H4 (cell line): ENCODE measurements around the gene DOK1. TPM values are rescaled to one million over a fixed set of nuclear protein-coding genes. Genes with fewer than 3 reads are reported as not detected.

ENCODE experiments used
- DNase-seq: peaks from one replicate; pipeline ENCODE4 v3.0.0-alpha.2; 2015; ENCODE audit warnings: low spot score
- total RNA-seq: library from RNA; depleted of rRNA; stranded (reverse); fragments of >200 nt; shearing (Covaris generic); gene quantifications from 2 replicates; pipeline ENCODE4 v1.2.3, GENCODE V29; 2014; rRNA removed

Gene DOK1
- 0.84 and 2.1 TPM in 2 replicates for total RNA-seq

GRCh38 chr2:74553892-74554819, at the start of gene DOK1, which contains the start of gene LOXL3:
Gene DOK1, plus strand, starts transcription at chr2:74554720. Its CDS starts 35 bp downstream, at chr2:74554755.
Gene LOXL3, minus strand, starts transcription at chr2:74553942. Its CDS starts 1,308 bp downstream, at chr2:74552634.
- peak; percentile 88 for DNase-seq

- no peak for DNase-seq
Measured at GRCh38 chr2:74505448-74506246, 48.9 kb upstream of the DOK1 start.

- DNase-seq: peak; percentile 96
Measured at GRCh38 chr2:74507145-74507925, 47.2 kb upstream of the DOK1 start, which contains the start of gene PCGF1. Gene PCGF1, minus strand, starts transcription at chr2:74507695. Its CDS starts 27 bp downstream, at chr2:74507668.

- DNase-seq: no peak
Measured at GRCh38 chr2:74507926-74508520, 46.5 kb upstream of the DOK1 start.

GRCh38 chr2:74510272-74510671, 44.2 kb upstream of the DOK1 start:
- DNase-seq: no peak

- no peak for DNase-seq
Measured at GRCh38 chr2:74511104-74511989, 43.2 kb upstream of the DOK1 start.

GRCh38 chr2:74512744-74513604, 41.5 kb upstream of the DOK1 start:
- no peak for DNase-seq

- no peak for DNase-seq
Measured at GRCh38 chr2:74513605-74514367, 40.7 kb upstream of the DOK1 start.

- DNase-seq: no peak
Measured at GRCh38 chr2:74514368-74515270, 39.9 kb upstream of the DOK1 start, which contains the start of gene TLX2. Gene TLX2, plus strand, starts transcription at chr2:74514450. Its CDS starts 357 bp downstream, at chr2:74514807.

GRCh38 chr2:74515271-74515980, 39.1 kb upstream of the DOK1 start:
- no peak for DNase-seq

- DNase-seq: no peak
Measured at GRCh38 chr2:74515981-74516633, 38.4 kb upstream of the DOK1 start.

GRCh38 chr2:74516650-74517049, 37.9 kb upstream of the DOK1 start:
- no peak for DNase-seq

- no peak for DNase-seq
Measured at GRCh38 chr2:74522516-74522915, 32.0 kb upstream of the DOK1 start.

- no peak for DNase-seq
Measured at GRCh38 chr2:74524005-74524404, 30.5 kb upstream of the DOK1 start.

- DNase-seq: no peak
Measured at GRCh38 chr2:74524955-74525716, 29.4 kb upstream of the DOK1 start.
